Spleen (tissue), 11 donors: ENCODE measurements around the gene NIPA2. TPM values are rescaled to one million over a fixed set of nuclear protein-coding genes. Genes with fewer than 3 reads are reported as not detected.
A peak's percentile ranks its signal among the peaks of the same experiment; 100 is the strongest.

Source experiments
- DNase-seq: peaks from one replicate; pipeline ENCODE4 v3.0.0-alpha.2; 2020
- H3K27ac ChIP-seq, 8 donors: fragments of 200-600 bp; sonication (generic) in 7 of 8; 1 replicate in 4 of 8; 2 replicates in 4 of 8; pipeline versions ENCODE4 v1.5.0 to v1.8.0; 2016 to 2021; ENCODE audit warnings: inconsistent platforms in 4 of 8, mild to moderate bottlenecking in 4 of 8, moderate library complexity in 1 of 8
- H3K27me3 ChIP-seq, 7 donors: fragments of 200-600 bp; sonication (generic) in 6 of 7; replicated peaks in 1 of 7; 1 replicate in 4 of 7; 2 replicates in 3 of 7; pipeline versions ENCODE4 v1.5.0 to v1.8.0; 2016 to 2021; ENCODE audit warnings: inconsistent platforms in 3 of 7, mild to moderate bottlenecking in 1 of 7
- H3K36me3 ChIP-seq, 6 donors: fragments of 200-600 bp; sonication (generic) in 5 of 6; 1 replicate in 4 of 6; 2 replicates in 2 of 6; pipeline versions ENCODE4 v1.5.0 to v1.8.0; 2016 to 2021; ENCODE audit warnings: inconsistent platforms in 2 of 6
- H3K4me1 ChIP-seq, 6 donors: fragments of 200-600 bp; sonication (generic) in 5 of 6; 1 replicate in 3 of 6; 2 replicates in 3 of 6; pipeline versions ENCODE4 v1.5.0 to v1.8.0; 2016 to 2021; ENCODE audit warnings: inconsistent platforms in 3 of 6
- H3K4me3 ChIP-seq, 8 donors: fragments of 200-600 bp; sonication (generic) in 7 of 8; 1 replicate in 4 of 8; 2 replicates in 4 of 8; pipeline versions ENCODE4 v1.5.0 to v1.8.0; 2016 to 2021; ENCODE audit warnings: inconsistent platforms in 4 of 8, mild to moderate bottlenecking in 4 of 8, moderate library complexity in 2 of 8
- H3K9me3 ChIP-seq, 8 donors: fragments of 200-600 bp; sonication (generic) in 7 of 8; 1 replicate in 4 of 8; 2 replicates in 4 of 8; pipeline versions ENCODE4 v1.5.0 to v1.8.0; 2016 to 2021; ENCODE audit warnings: inconsistent platforms in 4 of 8
- CTCF ChIP-seq, 11 experiments: fragments of 200-600 bp in 7 of 11; fragments of 450-650 bp in 4 of 11; sonication (generic) in 4 of 11; IDR thresholded peaks in 8 of 11; conservative IDR thresholded peaks in 3 of 11; 1 replicate in 7 of 11; 2 replicates in 4 of 11; pipeline versions ENCODE4 v1.4.0 to v1.8.0; 2016 to 2021; ENCODE audit warnings: antibody characterized with exemption in 11 of 11, inconsistent platforms in 4 of 11, mild to moderate bottlenecking in 1 of 11
- POLR2A ChIP-seq, 3 donors: fragments of 450-650 bp; IDR thresholded peaks; one replicate each; pipeline ENCODE4 v1.5.1; 2017; ENCODE audit warnings: antibody characterized with exemption in 3 of 3, mild to moderate bottlenecking in 1 of 3
- POLR2AphosphoS5 ChIP-seq, 3 donors: sonication (generic); formaldehyde crosslinking; IDR thresholded peaks; one replicate each; pipeline ENCODE4 v1.5.1; 2017; ENCODE audit warnings: antibody characterized with exemption in 3 of 3
- WGBS, 5 donors: extraction: QIAGEN DNeasy Blood & Tissue Kit in 3 of 5; methylation state at CpG; one replicate each; pipeline versions ENCODE4 v1.1.5 to v1.1.7; 2013 to 2018; 5-methylcytosine and 5-hydroxymethylcytosine counted together
- intact Hi-C: fragments of 100-400 bp; cut with DNase I; formaldehyde crosslinking; loops from one replicate; pipeline ENCODE4 v1.15.0; 2023; ENCODE audit warnings: low total_unique reads
- polyA plus RNA-seq, 3 donors: library from polyadenylated mRNA; stranded (reverse); fragments of 200-250 nt; gene quantifications; one replicate each; pipeline ENCODE4 v1.2.1, GENCODE V29; 2013
- total RNA-seq, 7 donors: library from RNA; depleted of rRNA in 3 of 7; stranded (reverse); fragments of >200 nt in 3 of 7; fragmentation: NEBNext Ultra II Directional in 4 of 7; extraction: Animal tissue kit (Norgen Biotek cat#: 25700) in 4 of 7; gene quantifications; one replicate each; pipeline versions ENCODE4 v1.1.0 to v1.2.1, GENCODE V29; 2016 to 2021
- donor health status: healthy with polysubstance abuse.
- donor health status: DM: no; HTN: no; CAD: no; lungs with moderate emphysema.
- donor health status: DM: no; HTN: no; CAD: no.
- donor health status: Bipolar disorder and iron deficiency.
- donor health status: healthy.
- donor health status: DM: no; HTN: no; CAD: no.
- donor health status: DM: yes; HTN: yes; CAD: no.

NIPA2 gene
- total and polyA plus RNA-seq, 10 donors: 18.4 to 91.4 (median 52.8) TPM

GRCh38 chr15:22873841-22874240 is 35.4 kb downstream of the NIPA2 start:
- Histone ChIP-seq H3K27me3 (no peaks in the 10 kb centered on the region), H3K27ac (no peak overlapping the region), H3K4me3 (no peak overlapping the region), H3K36me3 (peaks cover 0 to 100% (median 65%) of the 10 kb centered on the region in 6 donors), H3K4me1 (no peaks in the 10 kb centered on the region), H3K9me3 (peaks cover 0 to 13% (median 5%) of the 10 kb centered on the region in 8 donors)
- no peak for TF ChIP-seq CTCF (IDR thresholded peaks at IDR 0.05 in 8 of 11, conservative IDR thresholded peaks at IDR 0.05 in 3 of 11)
- TF ChIP-seq POLR2AphosphoS5 (IDR thresholded peaks at IDR 0.05): no peak
- no peak for TF ChIP-seq POLR2A (IDR thresholded peaks at IDR 0.05)
- intact Hi-C loops: no loop called here
- DNase-seq: peak; percentile 32
- WGBS, 5 donors: 92 to 96% (median 94%) methylated on average over 9 of the region's 9 CpGs

- intact Hi-C loops: no loop called here
Observed at GRCh38 chr15:22874256-22874655, 35.8 kb downstream of the NIPA2 start.

GRCh38 chr15:22874966-22875365 is 36.5 kb downstream of the NIPA2 start:
- Histone ChIP-seq H3K4me3 (no peak overlapping the region), H3K27ac (no peak overlapping the region), H3K9me3 (peaks cover 0 to 13% (median 5%) of the 10 kb centered on the region in 8 donors), H3K4me1 (no peaks in the 10 kb centered on the region), H3K27me3 (no peaks in the 10 kb centered on the region), H3K36me3 (peaks cover 0 to 100% (median 58%) of the 10 kb centered on the region in 6 donors)
- TF ChIP-seq POLR2AphosphoS5 (IDR thresholded peaks at IDR 0.05) (no peak), POLR2A (IDR thresholded peaks at IDR 0.05) (no peak), CTCF (IDR thresholded peaks at IDR 0.05 in 8 of 11, conservative IDR thresholded peaks at IDR 0.05 in 3 of 11) (no peak)
- 93 to 98% (median 95%) methylated on average over 7 of the region's 7 CpGs for WGBS, 5 donors
- no peak for DNase-seq
- intact Hi-C loops: no loop called here

More at GRCh38 chr15:22874256-22874655, 35.8 kb downstream of the NIPA2 start:
- DNase-seq: peak; percentile 67
- no peaks in the 10 kb centered on the region for H3K4me1 ChIP-seq
- peaks cover 0 to 13% (median 5%) of the 10 kb centered on the region in 8 donors for H3K9me3 ChIP-seq
- WGBS, 5 donors: 95 to 98% (median 95%) methylated on average over 8 of the region's 8 CpGs
- H3K27me3 ChIP-seq: no peaks in the 10 kb centered on the region
- H3K36me3 ChIP-seq: peaks cover 0 to 100% (median 63%) of the 10 kb centered on the region in 6 donors
- no peak overlapping the region for H3K4me3 ChIP-seq
- no peak overlapping the region for H3K27ac ChIP-seq
- no peak for TF ChIP-seq POLR2AphosphoS5 (IDR thresholded peaks at IDR 0.05)
- TF ChIP-seq CTCF (IDR thresholded peaks at IDR 0.05 in 8 of 11, conservative IDR thresholded peaks at IDR 0.05 in 3 of 11): no peak
- no peak for TF ChIP-seq POLR2A (IDR thresholded peaks at IDR 0.05)

GRCh38 chr15:22877117-22877516 is 38.7 kb downstream of the NIPA2 start:
- WGBS, 5 donors: 93 to 98% (median 95%) methylated on average over 5 of the region's 5 CpGs
- H3K4me3 ChIP-seq: no peak overlapping the region
- DNase-seq: no peak
- H3K27me3 ChIP-seq: no peaks in the 10 kb centered on the region
- H3K27ac ChIP-seq: no peak overlapping the region
- peaks cover 0 to 100% (median 60%) of the 10 kb centered on the region in 6 donors for H3K36me3 ChIP-seq
- H3K4me1 ChIP-seq: no peaks in the 10 kb centered on the region
- TF ChIP-seq POLR2A (IDR thresholded peaks at IDR 0.05): no peak
- no peak for TF ChIP-seq POLR2AphosphoS5 (IDR thresholded peaks at IDR 0.05)
- TF ChIP-seq CTCF (IDR thresholded peaks at IDR 0.05 in 8 of 11, conservative IDR thresholded peaks at IDR 0.05 in 3 of 11): no peak
- intact Hi-C loops: no loop called here
- peaks cover 0 to 13% (median 5%) of the 10 kb centered on the region in 8 donors for H3K9me3 ChIP-seq
